A549 treated with CpdA at 1 μM for 4 hours (cell line): ENCODE measurements around the gene ZFP82. TPM values are rescaled to one million over a fixed set of nuclear protein-coding genes. Genes with fewer than 3 reads are reported as not detected.

ENCODE experiments used
- total RNA-seq: library from RNA; stranded (reverse); fragments of 200-300 nt; extraction: Qiagen RNA extraction; gene quantifications from 5 replicates; pipeline ENCODE4 v1.2.3, GENCODE V29; 2022; ENCODE audit warnings: low read depth

The ZFP82 gene
- total RNA-seq = 1.9 to 2.8 TPM (median 2.3 TPM) in 5 replicates

DNA sequence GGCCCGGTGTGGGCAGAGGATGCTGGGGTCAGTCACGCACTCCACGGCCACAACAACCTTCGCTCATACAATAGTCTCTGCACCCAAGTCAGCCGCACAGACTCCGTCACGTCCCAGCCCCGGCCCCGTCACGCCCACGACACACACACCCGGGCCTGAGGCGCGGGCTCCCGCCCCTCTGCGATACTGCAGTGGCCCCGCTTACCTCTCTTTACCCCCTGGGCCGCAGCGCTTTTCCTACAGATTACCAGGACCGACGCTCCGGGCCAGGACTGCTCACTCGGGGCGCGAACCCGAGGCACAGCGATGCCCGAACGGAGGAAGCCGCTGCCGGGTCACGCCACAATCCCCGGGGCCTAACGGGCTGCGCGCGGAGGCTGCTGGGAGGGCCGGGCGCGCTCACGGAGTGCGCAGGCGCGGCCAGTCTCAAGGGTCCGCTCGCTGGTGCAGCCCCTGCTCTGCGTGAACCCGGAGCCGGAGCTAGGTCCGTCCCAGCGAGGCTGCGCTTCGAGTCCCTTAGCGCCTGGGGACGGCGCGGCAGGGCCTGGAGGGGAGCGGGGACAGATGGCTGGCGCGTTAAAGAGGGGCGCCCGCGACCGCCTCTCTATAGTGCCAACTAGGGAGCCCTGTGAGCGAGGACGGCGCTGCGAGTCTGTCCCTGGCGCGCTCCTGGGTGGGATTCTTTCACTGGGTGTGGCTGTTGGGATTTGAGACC lies at the start of gene ZFP82:
Gene ZFP82, minus strand, starts transcription at position 358 of the 715 bp plus-strand sequence. CDS start 8,855 bp downstream, outside the sequence.

DNA sequence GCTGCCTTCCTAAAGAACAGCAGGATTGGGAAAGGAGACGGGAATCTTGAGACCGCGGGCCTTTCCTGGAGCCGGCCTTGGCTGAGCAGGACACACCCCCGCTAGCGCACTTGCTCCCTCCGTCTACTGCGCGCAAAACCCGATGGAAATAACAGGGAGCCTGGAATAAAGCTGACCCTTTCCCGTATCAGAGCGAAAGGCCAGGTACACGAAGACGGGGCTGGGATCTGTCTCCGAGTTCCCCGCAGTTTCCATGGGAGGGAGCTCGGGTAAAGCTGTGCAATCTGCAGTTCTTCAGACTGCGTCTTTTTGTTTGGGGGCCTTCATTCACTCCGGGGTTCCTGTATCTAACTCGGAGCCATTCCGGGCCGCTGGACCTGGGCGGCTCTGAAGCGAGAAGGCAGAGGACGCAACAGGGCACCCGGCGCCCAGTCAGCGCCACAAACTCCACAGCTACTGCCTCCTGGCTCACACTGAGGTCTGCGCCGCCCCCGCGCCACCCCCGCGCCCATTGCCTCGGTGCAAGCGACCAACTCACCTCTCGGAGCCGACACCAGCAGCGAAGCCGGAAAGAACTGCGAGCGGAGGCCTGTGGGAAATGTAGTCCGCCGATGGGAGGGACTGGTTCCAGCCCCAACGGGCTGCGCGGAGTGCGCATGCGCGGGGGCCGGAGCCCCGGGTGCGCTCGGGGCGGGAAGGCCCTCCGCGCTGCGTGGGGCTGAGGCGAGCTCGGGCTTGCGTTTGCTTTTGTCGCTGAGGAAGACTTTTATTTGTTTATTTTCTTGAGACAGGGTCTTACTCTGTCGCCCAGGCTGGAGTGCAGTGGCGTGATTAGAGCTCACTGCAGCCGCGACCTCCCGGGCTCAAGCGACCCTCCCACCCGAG lies 39.6 kb downstream of the ZFP82 start, which contains the start of gene ZFP14:
Gene ZFP14, minus strand, starts transcription at position 577 of the 885 bp plus-strand sequence. CDS start 11,309 bp downstream, outside the sequence.

Other genes starting within 250 kb of the ZFP82 start
- 3.9 to 4.8 TPM (median 4.0 TPM) in 5 replicates for gene ZNF565, start 204.0 kb downstream of the ZFP82 start, total RNA-seq
- 118 to 190 TPM (median 125 TPM) in 5 replicates for gene ZNF146, start 203.5 kb downstream of the ZFP82 start, total RNA-seq
- gene ZFP14, start 39.4 kb downstream of the ZFP82 start, total RNA-seq = 2.2 to 2.8 TPM (median 2.4 TPM) in 5 replicates
- 8.4 to 10.4 TPM (median 9.5 TPM) in 5 replicates for gene ZNF566, start 70.9 kb upstream of the ZFP82 start, total RNA-seq
- 6.3 to 13.8 TPM (median 6.8 TPM) in 5 replicates for gene ZNF260, start 109.6 kb upstream of the ZFP82 start, total RNA-seq
- gene ZNF529, start 154.6 kb upstream of the ZFP82 start, total RNA-seq = 2.5 to 2.9 TPM (median 2.7 TPM) in 5 replicates
- 0.03 to 0.05 TPM in 2 of 5 replicates, not detected in the others for gene ZNF382, start 186.7 kb upstream of the ZFP82 start, total RNA-seq
- gene ZNF461, start 248.2 kb upstream of the ZFP82 start, total RNA-seq = 6.8 to 10.4 TPM (median 8.1 TPM) in 5 replicates